ENCODE measurements around the gene MYF5.

MYF5 gene

DNA sequence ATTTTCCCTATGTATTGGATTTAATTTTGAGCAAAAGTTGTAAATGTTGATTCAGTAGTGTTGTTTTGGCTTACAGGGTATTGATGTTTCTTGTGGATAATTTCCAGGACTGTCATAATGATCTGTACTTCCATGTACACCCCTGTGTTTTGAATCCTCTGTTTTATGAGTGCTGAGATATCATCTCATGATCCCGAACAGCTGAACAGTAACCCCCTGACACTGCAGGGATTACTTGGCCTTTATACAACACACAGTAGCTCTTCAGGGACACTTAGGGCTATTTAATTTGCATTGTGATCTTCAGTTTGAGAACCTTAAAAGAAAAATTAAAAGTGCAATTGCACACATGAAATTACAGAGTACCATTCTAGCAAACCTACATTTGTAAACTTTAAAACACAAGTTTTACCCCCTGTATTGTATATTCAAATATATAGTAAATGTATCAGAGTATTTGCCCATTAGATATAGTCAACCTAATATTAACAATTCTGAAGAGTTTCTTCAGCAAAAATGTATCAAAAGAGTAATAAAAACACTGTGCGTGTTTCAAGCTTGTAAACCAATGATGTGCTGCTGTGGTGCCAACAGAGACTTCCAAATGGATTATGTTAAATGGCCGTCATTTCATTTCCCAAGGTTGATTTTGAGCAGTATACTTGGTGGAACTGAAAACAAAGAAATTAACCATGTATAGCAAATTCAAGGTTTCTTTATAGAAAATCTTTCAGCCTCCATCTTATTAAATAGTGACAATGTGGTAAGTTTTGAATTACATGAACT, 37.2 kb upstream of the MYF5 start (continued):
- TF ChIP-seq, protein P1, sequence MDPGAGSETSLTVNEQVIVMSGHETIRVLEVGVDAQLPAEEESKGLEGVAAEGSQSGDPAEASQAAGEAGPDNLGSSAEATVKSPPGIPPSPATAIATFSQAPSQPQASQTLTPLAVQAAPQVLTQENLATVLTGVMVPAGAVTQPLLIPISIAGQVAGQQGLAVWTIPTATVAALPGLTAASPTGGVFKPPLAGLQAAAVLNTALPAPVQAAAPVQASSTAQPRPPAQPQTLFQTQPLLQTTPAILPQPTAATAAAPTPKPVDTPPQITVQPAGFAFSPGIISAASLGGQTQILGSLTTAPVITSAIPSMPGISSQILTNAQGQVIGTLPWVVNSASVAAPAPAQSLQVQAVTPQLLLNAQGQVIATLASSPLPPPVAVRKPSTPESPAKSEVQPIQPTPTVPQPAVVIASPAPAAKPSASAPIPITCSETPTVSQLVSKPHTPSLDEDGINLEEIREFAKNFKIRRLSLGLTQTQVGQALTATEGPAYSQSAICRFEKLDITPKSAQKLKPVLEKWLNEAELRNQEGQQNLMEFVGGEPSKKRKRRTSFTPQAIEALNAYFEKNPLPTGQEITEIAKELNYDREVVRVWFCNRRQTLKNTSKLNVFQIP (CRISPR knock-in tag; IDR thresholded peaks at IDR 0.05; ENCODE audit: borderline replicate concordance, low read depth): no peak
- TF ChIP-seq ZFP3 (CRISPR knock-in tag; IDR thresholded peaks at IDR 0.05): no peak

DNA sequence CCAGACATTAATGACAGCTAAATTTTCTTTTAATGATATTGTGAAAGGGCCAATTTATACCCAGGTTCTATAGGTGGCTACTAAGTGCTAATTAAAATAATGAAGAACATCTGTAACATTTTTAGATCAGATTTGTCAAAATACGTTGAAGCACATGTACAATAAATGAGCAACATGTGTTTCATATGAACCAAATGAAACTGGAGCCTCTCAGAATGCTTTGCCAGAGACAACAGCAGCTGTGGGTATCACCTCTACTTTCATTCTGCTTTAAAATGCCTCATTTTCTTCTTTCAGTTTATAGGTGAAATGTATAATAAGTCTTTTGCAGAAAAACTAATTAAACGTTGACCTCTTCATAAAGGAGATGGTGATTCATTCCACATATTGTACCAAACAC, 35.4 kb upstream of the MYF5 start:
- TF ChIP-seq PPARA (CRISPR knock-in tag; IDR thresholded peaks at IDR 0.05; ENCODE audit: borderline replicate concordance) (no peak), GLIS3 (CRISPR knock-in tag; IDR thresholded peaks at IDR 0.05) (no peak), ZNF565 (CRISPR knock-in tag; conservative IDR thresholded peaks at IDR 0.05; ENCODE audit: low read depth) (no peak), ZFP3 (CRISPR knock-in tag; IDR thresholded peaks at IDR 0.05) (no peak), CSDC2 (CRISPR knock-in tag; IDR thresholded peaks at IDR 0.05) (no peak), ZFP30 (CRISPR knock-in tag; IDR thresholded peaks at IDR 0.05) (no peak), ISL1 (CRISPR knock-in tag; IDR thresholded peaks at IDR 0.05) (no peak), ZC3H10 (CRISPR knock-in tag; IDR thresholded peaks at IDR 0.05) (no peak), ZNF70 (CRISPR knock-in tag; IDR thresholded peaks at IDR 0.05) (no peak), BACH2 (CRISPR knock-in tag; IDR thresholded peaks at IDR 0.05; ENCODE audit: borderline replicate concordance) (no peak)
- TF ChIP-seq, protein P2, sequence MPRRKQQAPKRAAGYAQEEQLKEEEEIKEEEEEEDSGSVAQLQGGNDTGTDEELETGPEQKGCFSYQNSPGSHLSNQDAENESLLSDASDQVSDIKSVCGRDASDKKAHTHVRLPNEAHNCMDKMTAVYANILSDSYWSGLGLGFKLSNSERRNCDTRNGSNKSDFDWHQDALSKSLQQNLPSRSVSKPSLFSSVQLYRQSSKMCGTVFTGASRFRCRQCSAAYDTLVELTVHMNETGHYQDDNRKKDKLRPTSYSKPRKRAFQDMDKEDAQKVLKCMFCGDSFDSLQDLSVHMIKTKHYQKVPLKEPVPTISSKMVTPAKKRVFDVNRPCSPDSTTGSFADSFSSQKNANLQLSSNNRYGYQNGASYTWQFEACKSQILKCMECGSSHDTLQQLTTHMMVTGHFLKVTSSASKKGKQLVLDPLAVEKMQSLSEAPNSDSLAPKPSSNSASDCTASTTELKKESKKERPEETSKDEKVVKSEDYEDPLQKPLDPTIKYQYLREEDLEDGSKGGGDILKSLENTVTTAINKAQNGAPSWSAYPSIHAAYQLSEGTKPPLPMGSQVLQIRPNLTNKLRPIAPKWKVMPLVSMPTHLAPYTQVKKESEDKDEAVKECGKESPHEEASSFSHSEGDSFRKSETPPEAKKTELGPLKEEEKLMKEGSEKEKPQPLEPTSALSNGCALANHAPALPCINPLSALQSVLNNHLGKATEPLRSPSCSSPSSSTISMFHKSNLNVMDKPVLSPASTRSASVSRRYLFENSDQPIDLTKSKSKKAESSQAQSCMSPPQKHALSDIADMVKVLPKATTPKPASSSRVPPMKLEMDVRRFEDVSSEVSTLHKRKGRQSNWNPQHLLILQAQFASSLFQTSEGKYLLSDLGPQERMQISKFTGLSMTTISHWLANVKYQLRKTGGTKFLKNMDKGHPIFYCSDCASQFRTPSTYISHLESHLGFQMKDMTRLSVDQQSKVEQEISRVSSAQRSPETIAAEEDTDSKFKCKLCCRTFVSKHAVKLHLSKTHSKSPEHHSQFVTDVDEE (CRISPR knock-in tag; IDR thresholded peaks at IDR 0.05): no peak
- TF ChIP-seq, protein P1 (CRISPR knock-in tag; IDR thresholded peaks at IDR 0.05; ENCODE audit: borderline replicate concordance, low read depth): no peak
- TF ChIP-seq, protein P3, sequence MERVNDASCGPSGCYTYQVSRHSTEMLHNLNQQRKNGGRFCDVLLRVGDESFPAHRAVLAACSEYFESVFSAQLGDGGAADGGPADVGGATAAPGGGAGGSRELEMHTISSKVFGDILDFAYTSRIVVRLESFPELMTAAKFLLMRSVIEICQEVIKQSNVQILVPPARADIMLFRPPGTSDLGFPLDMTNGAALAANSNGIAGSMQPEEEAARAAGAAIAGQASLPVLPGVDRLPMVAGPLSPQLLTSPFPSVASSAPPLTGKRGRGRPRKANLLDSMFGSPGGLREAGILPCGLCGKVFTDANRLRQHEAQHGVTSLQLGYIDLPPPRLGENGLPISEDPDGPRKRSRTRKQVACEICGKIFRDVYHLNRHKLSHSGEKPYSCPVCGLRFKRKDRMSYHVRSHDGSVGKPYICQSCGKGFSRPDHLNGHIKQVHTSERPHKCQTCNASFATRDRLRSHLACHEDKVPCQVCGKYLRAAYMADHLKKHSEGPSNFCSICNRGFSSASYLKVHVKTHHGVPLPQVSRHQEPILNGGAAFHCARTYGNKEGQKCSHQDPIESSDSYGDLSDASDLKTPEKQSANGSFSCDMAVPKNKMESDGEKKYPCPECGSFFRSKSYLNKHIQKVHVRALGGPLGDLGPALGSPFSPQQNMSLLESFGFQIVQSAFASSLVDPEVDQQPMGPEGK (CRISPR knock-in tag; IDR thresholded peaks at IDR 0.05; ENCODE audit: borderline replicate concordance): no peak
- TF ChIP-seq, protein P4, sequence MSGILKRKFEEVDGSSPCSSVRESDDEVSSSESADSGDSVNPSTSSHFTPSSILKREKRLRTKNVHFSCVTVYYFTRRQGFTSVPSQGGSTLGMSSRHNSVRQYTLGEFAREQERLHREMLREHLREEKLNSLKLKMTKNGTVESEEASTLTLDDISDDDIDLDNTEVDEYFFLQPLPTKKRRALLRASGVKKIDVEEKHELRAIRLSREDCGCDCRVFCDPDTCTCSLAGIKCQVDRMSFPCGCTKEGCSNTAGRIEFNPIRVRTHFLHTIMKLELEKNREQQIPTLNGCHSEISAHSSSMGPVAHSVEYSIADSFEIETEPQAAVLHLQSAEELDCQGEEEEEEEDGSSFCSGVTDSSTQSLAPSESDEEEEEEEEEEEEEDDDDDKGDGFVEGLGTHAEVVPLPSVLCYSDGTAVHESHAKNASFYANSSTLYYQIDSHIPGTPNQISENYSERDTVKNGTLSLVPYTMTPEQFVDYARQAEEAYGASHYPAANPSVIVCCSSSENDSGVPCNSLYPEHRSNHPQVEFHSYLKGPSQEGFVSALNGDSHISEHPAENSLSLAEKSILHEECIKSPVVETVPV (CRISPR knock-in tag; IDR thresholded peaks at IDR 0.05): no peak
- ATAC-seq: no peak

DNA sequence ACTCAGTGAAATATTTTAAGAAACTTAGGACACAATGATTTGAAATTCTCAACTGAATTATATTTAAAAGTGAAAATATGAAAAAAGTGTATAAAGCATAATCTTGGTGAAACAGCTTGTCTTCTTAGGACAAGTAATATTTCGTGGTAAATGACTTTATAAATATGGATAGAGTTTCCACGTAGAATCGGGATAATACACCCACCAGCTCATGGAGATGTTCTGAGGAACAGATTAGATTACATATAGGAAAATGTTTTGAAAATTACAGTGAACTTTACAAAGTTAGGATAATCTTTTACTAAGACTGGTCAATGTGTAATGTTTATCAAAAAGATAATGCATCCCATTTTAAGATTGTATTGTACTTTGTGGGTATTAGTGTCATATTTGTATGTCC, 34.9 kb upstream of the MYF5 start:
- ATAC-seq: no peak
- TF ChIP-seq ISL1 (CRISPR knock-in tag; IDR thresholded peaks at IDR 0.05) (no peak), OSR1 (CRISPR knock-in tag; IDR thresholded peaks at IDR 0.05) (no peak), ZNF565 (CRISPR knock-in tag; conservative IDR thresholded peaks at IDR 0.05; ENCODE audit: low read depth) (no peak), ZNF70 (CRISPR knock-in tag; IDR thresholded peaks at IDR 0.05) (no peak)
- TF ChIP-seq, protein P4 (CRISPR knock-in tag; IDR thresholded peaks at IDR 0.05): no peak
- TF ChIP-seq, protein P3 (CRISPR knock-in tag; IDR thresholded peaks at IDR 0.05; ENCODE audit: borderline replicate concordance): no peak
